Muscle of leg (tissue), 11 donors: ENCODE measurements around the gene PTGFR. TPM values are rescaled to one million over a fixed set of nuclear protein-coding genes. Genes with fewer than 3 reads are reported as not detected.

Experiments used
- DNase-seq: peaks from one replicate; pipeline ENCODE4 v3.0.0; 2013
- H3K27ac ChIP-seq: one replicate; pipeline ENCODE4 v1.5.1; 2013; ENCODE audit warnings: mild to moderate bottlenecking, low read length, control low read depth
- H3K27me3 ChIP-seq: one replicate; pipeline ENCODE4 v1.6.1; 2013; ENCODE audit warnings: low read length; ENCODE audit not compliant: control insufficient read depth, insufficient read depth
- H3K36me3 ChIP-seq: one replicate; pipeline ENCODE4 v1.6.1; 2013; ENCODE audit warnings: low read length; ENCODE audit not compliant: control insufficient read depth, insufficient read depth
- H3K4me1 ChIP-seq: one replicate; pipeline ENCODE4 v1.6.1; 2013; ENCODE audit warnings: low read length; ENCODE audit not compliant: control insufficient read depth, insufficient read depth
- H3K4me3 ChIP-seq: one replicate; pipeline ENCODE4 v1.5.1; 2013; ENCODE audit warnings: low read length, control low read depth
- H3K9me3 ChIP-seq: replicated peaks from 2 replicates; pipeline ENCODE4 v1.6.1; 2013; ENCODE audit warnings: low read depth, low read length; ENCODE audit not compliant: control insufficient read depth
- WGBS: methylation state at CpG from one replicate; pipeline ENCODE4 v1.1.5; 2013; ENCODE audit warnings: missing lambda C conversion rate; ENCODE audit not compliant: insufficient coverage; 5-methylcytosine and 5-hydroxymethylcytosine counted together
- polyA plus RNA-seq, 8 donors: library from polyadenylated mRNA; unstranded; fragments of 120-200 nt; gene quantifications; one replicate each; pipeline versions ENCODE4 v1.2.1 to v1.2.3, GENCODE V29; 2013; ENCODE audit warnings: inconsistent platforms in 1 of 8, low replicate concordance in 1 of 8; ENCODE audit not compliant: insufficient read length in 8 of 8, insufficient read depth in 1 of 8
- total RNA-seq: library from RNA; stranded (reverse); fragments of 120-200 nt; gene quantifications from one replicate; pipeline ENCODE4 v1.2.4, GENCODE V29; 2013

PTGFR gene
- total and polyA plus RNA-seq, 9 donors, result 16.1 to 53.1 (median 23.4) TPM

DNA sequence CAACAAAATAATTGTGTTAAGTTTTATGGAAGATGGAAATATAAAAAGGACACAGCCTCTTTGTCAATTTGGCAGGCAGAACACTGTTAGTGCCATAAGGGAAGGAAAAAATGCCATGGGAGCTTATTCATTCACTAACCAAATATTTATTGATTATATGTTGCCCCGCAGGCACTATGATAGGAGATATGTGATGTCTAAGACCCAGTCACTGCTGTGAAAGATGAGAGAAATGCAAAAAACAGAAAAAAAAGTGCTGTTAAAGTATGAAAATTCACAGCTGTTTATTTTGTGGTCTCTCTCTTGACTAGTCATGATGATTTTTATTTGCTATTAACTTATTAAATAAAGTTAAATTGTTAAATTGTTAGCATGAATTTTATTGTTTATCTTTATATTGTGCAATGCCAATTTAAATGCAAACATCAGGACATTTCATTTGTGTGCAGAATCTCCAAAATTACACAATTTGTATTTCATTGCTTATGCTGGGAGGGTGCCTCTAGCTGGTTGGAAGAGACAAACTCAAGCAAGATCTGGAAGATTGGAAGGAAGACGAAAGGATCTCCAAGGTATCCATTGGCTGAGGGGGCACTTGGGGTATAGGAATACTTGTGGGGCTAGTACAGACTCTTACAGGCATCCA, 17.8 kb upstream of the PTGFR start:
- H3K27me3 ChIP-seq, result no peaks in the 10 kb centered on the region
- peaks cover 2% of the 10 kb centered on the region for H3K36me3 ChIP-seq
- DNase-seq, result no peak
- H3K9me3 ChIP-seq, result no peaks in the 10 kb centered on the region
- H3K4me3 ChIP-seq, result no peak overlapping the region
- 83% methylated on average over 1 of the region's 2 CpGs for WGBS
- H3K27ac ChIP-seq, result no peak overlapping the region
- no peaks in the 10 kb centered on the region for H3K4me1 ChIP-seq

DNA sequence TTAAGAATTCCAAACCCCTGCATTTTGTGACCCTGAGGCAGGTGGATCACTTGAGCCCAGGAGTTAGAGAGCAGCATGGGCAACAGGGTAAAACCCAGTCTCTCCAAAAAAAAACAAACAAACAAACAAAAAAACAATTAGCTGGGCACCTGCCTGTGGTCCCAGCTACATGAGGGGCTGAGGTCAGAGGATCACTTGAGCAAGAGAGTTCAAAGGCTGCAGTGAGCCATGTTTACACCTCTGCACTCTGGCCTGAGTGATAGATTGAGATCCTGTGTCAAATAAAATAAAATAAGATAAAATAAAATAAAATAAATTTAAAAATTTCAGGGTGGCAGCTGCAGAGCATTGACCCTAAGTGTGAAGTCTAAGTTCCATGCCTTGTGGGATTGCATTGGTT, 16.7 kb upstream of the PTGFR start:
- Histone ChIP-seq H3K36me3 (peaks cover 2% of the 10 kb centered on the region), H3K9me3 (no peaks in the 10 kb centered on the region), H3K27me3 (no peaks in the 10 kb centered on the region), H3K4me1 (no peaks in the 10 kb centered on the region), H3K27ac (no peak overlapping the region), H3K4me3 (no peak overlapping the region)
- DNase-seq, result no peak

GRCh38 chr1:78475888-78476610, 14.7 kb upstream of the PTGFR start:
- H3K36me3 ChIP-seq, result peaks cover 2% of the 10 kb centered on the region
- H3K4me3 ChIP-seq, result no peak overlapping the region
- no CpG with 5 or more reads among the region's 4 CpGs for WGBS
- no peak for DNase-seq
- no peaks in the 10 kb centered on the region for H3K27me3 ChIP-seq
- H3K27ac ChIP-seq, result no peak overlapping the region
- no peaks in the 10 kb centered on the region for H3K4me1 ChIP-seq
- no peaks in the 10 kb centered on the region for H3K9me3 ChIP-seq

DNA sequence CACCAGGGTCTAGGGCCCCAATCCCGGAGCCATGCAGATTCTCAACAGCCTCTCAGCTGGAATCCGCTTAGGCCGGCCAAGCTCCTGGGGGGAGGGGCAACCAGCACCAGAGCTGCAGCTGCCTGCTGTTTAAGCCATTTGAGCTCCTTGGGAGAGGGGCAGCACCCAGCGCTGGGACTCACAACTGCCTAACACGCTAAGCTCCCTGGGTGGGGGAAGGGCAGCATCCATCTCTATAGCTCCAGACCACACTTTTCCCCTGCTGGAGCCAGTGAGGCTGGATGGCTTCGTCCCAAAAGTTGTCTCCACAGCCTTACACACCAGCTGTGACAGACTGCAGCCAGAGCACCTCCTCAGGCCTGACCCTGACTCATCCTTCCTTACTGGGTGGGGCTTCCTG, 6.9 kb upstream of the PTGFR start:
- Histone ChIP-seq H3K9me3 (peaks cover 2% of the 10 kb centered on the region), H3K4me3 (no peak overlapping the region), H3K27me3 (no peaks in the 10 kb centered on the region), H3K4me1 (peaks cover 6% of the 10 kb centered on the region), H3K36me3 (no peaks in the 10 kb centered on the region), H3K27ac (no peak overlapping the region)
- no peak for DNase-seq
- 5% methylated on average over 2 of the region's 6 CpGs for WGBS

DNA sequence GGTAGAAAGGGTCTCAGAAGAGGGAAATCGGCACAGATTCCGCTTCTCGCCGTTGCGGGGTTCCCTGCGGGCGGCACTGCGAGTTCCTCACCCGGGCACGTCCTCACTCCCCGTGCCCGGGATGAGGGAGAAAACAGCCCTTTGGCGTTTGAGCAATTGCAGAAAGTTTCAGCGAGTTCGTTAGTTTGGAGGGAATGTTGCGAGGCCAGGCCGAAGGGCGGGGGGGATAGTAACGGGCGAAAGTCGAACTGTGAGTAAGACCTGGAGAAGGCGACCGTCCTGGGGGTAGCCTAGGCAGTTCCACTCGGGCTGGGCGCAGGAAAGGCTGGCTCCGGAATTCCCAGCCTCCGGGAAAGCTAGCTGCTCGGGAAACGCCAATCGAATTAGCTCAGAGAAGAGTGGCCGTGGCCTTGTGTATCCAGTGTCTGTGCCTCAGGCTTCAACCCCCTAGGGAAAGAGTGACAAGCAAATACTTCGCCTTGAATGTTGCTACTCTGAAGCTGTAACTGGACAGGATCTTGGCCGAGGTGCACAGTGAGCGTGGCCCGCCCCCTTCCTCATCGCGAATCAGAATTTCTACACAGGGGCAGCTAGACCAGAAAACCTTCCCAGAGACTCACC, 787 bp downstream of the PTGFR start:
- no peaks in the 10 kb centered on the region for H3K9me3 ChIP-seq
- H3K27ac ChIP-seq, result no peak overlapping the region
- peaks cover 12% of the 10 kb centered on the region for H3K4me1 ChIP-seq
- H3K4me3 ChIP-seq, result peak overlapping the region; percentile 48
- peak; percentile 52 for DNase-seq
- under 1% methylated on average over 31 of the region's 37 CpGs for WGBS
- peaks cover 6% of the 10 kb centered on the region for H3K27me3 ChIP-seq
- H3K36me3 ChIP-seq, result no peaks in the 10 kb centered on the region

GRCh38 chr1:78492386-78492950, 1.7 kb downstream of the PTGFR start:
- peaks cover 12% of the 10 kb centered on the region for H3K4me1 ChIP-seq
- H3K27ac ChIP-seq, result no peak overlapping the region
- H3K36me3 ChIP-seq, result no peaks in the 10 kb centered on the region
- H3K9me3 ChIP-seq, result no peaks in the 10 kb centered on the region
- H3K27me3 ChIP-seq, result peaks cover 6% of the 10 kb centered on the region
- DNase-seq, result no peak
- H3K4me3 ChIP-seq, result no peak overlapping the region
- 76% methylated on average over 12 of the region's 12 CpGs for WGBS

DNA sequence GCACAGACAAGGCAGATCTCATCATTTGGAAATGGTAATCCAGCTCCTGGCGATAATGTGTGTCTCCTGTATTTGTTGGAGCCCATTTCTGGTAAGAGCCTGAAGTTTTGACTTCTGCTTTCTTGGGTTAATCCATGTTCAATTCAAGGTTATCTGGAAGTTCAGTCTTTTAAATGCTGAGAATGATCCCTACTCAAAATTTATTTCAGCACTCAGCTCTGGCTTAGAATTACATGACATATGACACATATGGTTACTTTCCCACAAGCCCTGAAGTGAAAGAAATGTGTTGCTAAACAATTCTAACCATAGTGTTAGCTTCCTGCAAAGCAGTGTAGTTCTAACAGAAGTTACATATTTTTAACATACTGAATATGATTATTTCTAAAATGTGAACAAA, 2.7 kb downstream of the PTGFR start:
- WGBS, result no CpG with 5 or more reads among the region's 1 CpG
- H3K27me3 ChIP-seq, result peaks cover 6% of the 10 kb centered on the region
- no peak overlapping the region for H3K27ac ChIP-seq
- no peak for DNase-seq
- H3K36me3 ChIP-seq, result no peaks in the 10 kb centered on the region
- H3K9me3 ChIP-seq, result no peaks in the 10 kb centered on the region
- no peak overlapping the region for H3K4me3 ChIP-seq
- H3K4me1 ChIP-seq, result peaks cover 12% of the 10 kb centered on the region

DNA sequence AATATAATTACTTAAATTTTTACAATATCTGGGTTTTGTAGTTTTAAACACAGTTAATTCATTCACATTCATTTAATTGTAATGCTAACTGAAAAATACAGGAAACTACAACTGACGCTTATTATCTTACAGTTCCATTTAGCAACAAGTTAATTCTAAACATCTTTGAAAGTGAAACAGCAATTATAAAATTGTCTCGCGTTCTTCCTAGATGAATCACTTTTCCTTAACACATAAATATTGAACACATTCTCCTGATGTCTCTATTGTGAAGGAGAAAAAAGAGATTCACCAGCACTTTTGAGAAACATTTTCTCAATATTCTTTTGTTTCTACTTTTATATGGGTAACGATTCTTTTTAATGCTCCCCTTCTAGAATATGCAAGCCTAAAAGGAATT, 6.4 kb downstream of the PTGFR start:
- no peaks in the 10 kb centered on the region for H3K9me3 ChIP-seq
- H3K4me3 ChIP-seq, result no peak overlapping the region
- no peak for DNase-seq
- no peaks in the 10 kb centered on the region for H3K36me3 ChIP-seq
- no peak overlapping the region for H3K27ac ChIP-seq
- no peaks in the 10 kb centered on the region for H3K27me3 ChIP-seq
- H3K4me1 ChIP-seq, result peaks cover 3% of the 10 kb centered on the region
- WGBS, result no CpG with 5 or more reads among the region's 4 CpGs

- Histone ChIP-seq H3K27me3 (no peaks in the 10 kb centered on the region), H3K36me3 (no peaks in the 10 kb centered on the region), H3K27ac (no peak overlapping the region), H3K4me3 (no peak overlapping the region), H3K9me3 (no peaks in the 10 kb centered on the region), H3K4me1 (no peaks in the 10 kb centered on the region)
- DNase-seq, result no peak
- 86% methylated on average over 1 of the region's 2 CpGs for WGBS
Measured at GRCh38 chr1:78500529-78500928, 9.8 kb downstream of the PTGFR start.

- Histone ChIP-seq H3K4me3 (no peak overlapping the region), H3K36me3 (no peaks in the 10 kb centered on the region), H3K4me1 (no peaks in the 10 kb centered on the region), H3K9me3 (no peaks in the 10 kb centered on the region), H3K27me3 (no peaks in the 10 kb centered on the region), H3K27ac (no peak overlapping the region)
- DNase-seq, result peak; percentile 8
Measured at GRCh38 chr1:78501203-78501602, 10.4 kb downstream of the PTGFR start.
